PC-3 (cell line): Measurements from ENCODE around the gene TRAPPC3L. TPM values are rescaled to one million over a fixed set of nuclear protein-coding genes. Genes with fewer than 3 reads are reported as not detected.
"Not testable (repeated sequence)": the region's sequence is repeated elsewhere in the genome, so short reads cannot be mapped to it uniquely, and the experiment has no call there.

Experiments used
- ATAC-seq: fragments of 200-7000 bp; cut with Tn5 transposase; 2 replicates; pipeline ENCODE4 v1.9.1; 2020; ENCODE audit warnings: mild to moderate bottlenecking, moderate library complexity
- BruUV-seq: library from RNA; stranded (reverse); fragments of 400-500 nt; replicated peaks from 2 replicates; lab custom pipeline; 2021; lab: Mats Ljungman, UMichigan
- CTCF ChIA-PET: fragments of 300-600 bp; sonication (Branson Sonifier 250); formaldehyde crosslinking; loops from one replicate; lab custom pipeline; 2022; ENCODE audit warnings: antibody characterized with exemption; lab: Charles Lee
- POLR2A ChIA-PET: fragments of 300-600 bp; sonication (Branson Sonifier 250); formaldehyde crosslinking; loops from one replicate; lab custom pipeline; 2022; ENCODE audit warnings: antibody characterized with exemption; ENCODE audit not compliant: unreplicated experiment; lab: Charles Lee
- DNase-seq: peaks from one replicate; pipeline ENCODE4 v3.0.0-alpha.2; 2015
- H2AFZ ChIP-seq: fragments of 300-600 bp; sonication (generic); 2 replicates; pipeline ENCODE4 v1.6.0; 2016; ENCODE audit warnings: antibody characterized with exemption, low read length
- H3F3A ChIP-seq: fragments of 300-600 bp; sonication (generic); one replicate; pipeline ENCODE4 v1.6.0; 2017; ENCODE audit warnings: antibody characterized with exemption, low read length, control low read depth, mild to moderate bottlenecking; ENCODE audit not compliant: unreplicated experiment
- H3K27ac ChIP-seq: fragments of 300-600 bp; sonication (generic); 2 replicates; pipeline ENCODE4 v1.5.1; 2016; ENCODE audit warnings: mild to moderate bottlenecking, low read length
- H3K27me3 ChIP-seq: fragments of 300-600 bp; sonication (generic); 2 replicates; pipeline ENCODE4 v1.6.1; 2016; ENCODE audit warnings: low read length, mixed read lengths
- H3K36me3 ChIP-seq: fragments of 300-600 bp; sonication (generic); 2 replicates; pipeline ENCODE4 v1.6.1; 2016; ENCODE audit warnings: low read depth, mixed run types, low read length, mixed read lengths
- H3K4me1 ChIP-seq: fragments of 300-600 bp; sonication (generic); 2 replicates; pipeline ENCODE4 v1.5.1; 2016; ENCODE audit warnings: low read length; ENCODE audit not compliant: insufficient read depth
- H3K4me2 ChIP-seq: fragments of 300-600 bp; sonication (generic); 2 replicates; pipeline ENCODE4 v1.6.0; 2016; ENCODE audit warnings: low read length
- H3K4me3 ChIP-seq: fragments of 300-600 bp; sonication (generic); 2 replicates; pipeline ENCODE4 v1.5.1; 2016; ENCODE audit warnings: mild to moderate bottlenecking, low read length, mixed read lengths
- H3K79me2 ChIP-seq: fragments of 300-600 bp; sonication (generic); 2 replicates; pipeline ENCODE4 v1.6.1; 2017; ENCODE audit warnings: low read length, mixed read lengths
- H3K9ac ChIP-seq: fragments of 300-600 bp; sonication (generic); 2 replicates; pipeline ENCODE4 v1.6.0; 2016; ENCODE audit warnings: mild to moderate bottlenecking, low read length
- H3K9me2 ChIP-seq: fragments of 300-600 bp; sonication (generic); replicated peaks from 2 replicates; pipeline ENCODE4 v1.6.1; 2016; ENCODE audit warnings: mixed run types, low read length, mixed read lengths
- H3K9me3 ChIP-seq: fragments of 300-600 bp; sonication (generic); 2 replicates; pipeline ENCODE4 v1.6.1; 2016; ENCODE audit warnings: low read length, mixed read lengths
- H4K20me1 ChIP-seq: fragments of 300-600 bp; sonication (generic); 2 replicates; pipeline ENCODE4 v1.6.1; 2016; ENCODE audit warnings: low read length, mixed read lengths
- EZH2 ChIP-seq: fragments of 300-600 bp; sonication (generic); IDR thresholded peaks from one replicate; pipeline ENCODE4 v1.6.1; 2017; ENCODE audit warnings: antibody characterized with exemption, mild to moderate bottlenecking, low read length; ENCODE audit not compliant: unreplicated experiment
- EZH2phosphoT487 ChIP-seq: fragments of 300-600 bp; sonication (generic); IDR thresholded peaks from 2 replicates; pipeline ENCODE4 v1.6.1; 2018; ENCODE audit warnings: mild to moderate bottlenecking, antibody characterized with exemption, low read length, borderline replicate concordance
- intact Hi-C: fragments of 100-400 bp; cut with micrococcal nuclease; formaldehyde crosslinking; loops from 2 replicates; pipeline ENCODE4 v1.9.0; 2023
- total RNA-seq: library from RNA; depleted of rRNA; stranded (reverse); fragments of >200 nt; gene quantifications from 2 replicates; pipeline ENCODE4 v1.2.3, GENCODE V29; 2014
- TF ChIP-seq, protein P1 (sequence below): fragments of 300-600 bp; sonication (generic); conservative IDR thresholded peaks from 2 replicates; pipeline ENCODE4 v1.5.1; 2017; ENCODE audit warnings: antibody characterized with exemption, low read depth, mild to moderate bottlenecking, low read length

TRAPPC3L gene
- total RNA-seq, 1 experiment from 2014 or later: not detected

DNA sequence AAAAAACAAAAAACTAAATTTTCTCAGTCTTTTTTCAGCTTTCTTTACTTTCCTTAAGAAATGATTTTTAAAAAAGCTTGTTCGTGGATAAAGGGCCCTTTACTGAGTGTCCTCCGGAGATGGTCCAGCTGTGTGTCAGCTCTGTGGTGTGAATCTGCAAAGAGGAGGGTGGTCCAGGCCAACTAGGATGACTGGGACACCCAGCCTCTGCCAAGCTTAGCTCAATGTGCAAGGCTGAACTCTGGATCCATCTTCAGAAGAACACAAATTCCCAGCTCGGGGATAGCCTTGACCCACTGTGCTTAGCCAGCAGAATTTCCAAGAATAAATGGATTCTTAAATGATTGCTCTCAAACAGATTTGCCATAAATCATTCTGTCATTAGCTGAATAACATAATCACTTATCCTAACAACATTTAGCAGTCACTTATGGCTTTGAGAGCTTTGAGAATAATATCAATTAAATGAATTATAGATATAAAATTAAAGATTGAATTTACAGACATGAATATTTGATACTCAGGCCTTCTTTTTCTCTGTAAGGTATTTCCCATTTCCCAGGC lies 48.3 kb downstream of the TRAPPC3L start:
- TF ChIP-seq EZH2phosphoT487: no peak
- TF ChIP-seq EZH2: no peak
- TF ChIP-seq, protein P1, sequence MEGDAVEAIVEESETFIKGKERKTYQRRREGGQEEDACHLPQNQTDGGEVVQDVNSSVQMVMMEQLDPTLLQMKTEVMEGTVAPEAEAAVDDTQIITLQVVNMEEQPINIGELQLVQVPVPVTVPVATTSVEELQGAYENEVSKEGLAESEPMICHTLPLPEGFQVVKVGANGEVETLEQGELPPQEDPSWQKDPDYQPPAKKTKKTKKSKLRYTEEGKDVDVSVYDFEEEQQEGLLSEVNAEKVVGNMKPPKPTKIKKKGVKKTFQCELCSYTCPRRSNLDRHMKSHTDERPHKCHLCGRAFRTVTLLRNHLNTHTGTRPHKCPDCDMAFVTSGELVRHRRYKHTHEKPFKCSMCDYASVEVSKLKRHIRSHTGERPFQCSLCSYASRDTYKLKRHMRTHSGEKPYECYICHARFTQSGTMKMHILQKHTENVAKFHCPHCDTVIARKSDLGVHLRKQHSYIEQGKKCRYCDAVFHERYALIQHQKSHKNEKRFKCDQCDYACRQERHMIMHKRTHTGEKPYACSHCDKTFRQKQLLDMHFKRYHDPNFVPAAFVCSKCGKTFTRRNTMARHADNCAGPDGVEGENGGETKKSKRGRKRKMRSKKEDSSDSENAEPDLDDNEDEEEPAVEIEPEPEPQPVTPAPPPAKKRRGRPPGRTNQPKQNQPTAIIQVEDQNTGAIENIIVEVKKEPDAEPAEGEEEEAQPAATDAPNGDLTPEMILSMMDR: no peak
- H3K4me3 ChIP-seq: no peak overlapping the region
- H3K4me2 ChIP-seq: no peak overlapping the region
- POLR2A ChIA-PET: no interaction called here
- intact Hi-C loops: no loop called here
- H3K27ac ChIP-seq: no peak overlapping the region
- CTCF ChIA-PET: no interaction called here
- H3K36me3 ChIP-seq: no peaks in the 10 kb centered on the region
- H3K79me2 ChIP-seq: no peaks in the 10 kb centered on the region
- no peaks in the 10 kb centered on the region for H3K27me3 ChIP-seq
- no peak overlapping the region for H3K9ac ChIP-seq
- ATAC-seq: no peak
- no TSS peak for BruUV-seq
- H3K4me1 ChIP-seq: no peaks in the 10 kb centered on the region
- no peaks in the 10 kb centered on the region for H3F3A ChIP-seq
- DNase-seq: no peak
- no peaks in the 10 kb centered on the region for H3K9me2 ChIP-seq
- no peaks in the 10 kb centered on the region for H4K20me1 ChIP-seq
- no peaks in the 10 kb centered on the region for H3K9me3 ChIP-seq
- no peak overlapping the region for H2AFZ ChIP-seq

DNA sequence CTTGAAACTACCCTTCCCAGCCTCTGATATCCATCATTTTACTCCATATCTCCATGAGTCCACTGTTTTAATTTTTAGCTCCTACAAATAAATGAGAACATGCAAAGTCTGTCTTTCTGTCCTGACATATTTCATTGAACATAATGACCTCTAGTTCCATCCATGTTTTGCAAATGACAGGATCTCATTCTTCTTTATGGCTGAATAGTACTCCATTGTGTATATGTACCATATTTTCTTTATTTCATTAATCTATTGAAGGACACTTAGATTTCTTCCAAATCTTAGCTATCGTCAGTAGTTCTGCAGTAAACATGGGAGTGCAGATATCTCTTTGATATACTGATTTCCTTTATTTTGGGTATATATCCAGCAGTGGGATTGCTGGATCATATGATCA lies 50.3 kb downstream of the TRAPPC3L start:
- H3K9me3 ChIP-seq, H3K36me3 ChIP-seq, H4K20me1 ChIP-seq, intact Hi-C loops, H3F3A ChIP-seq, H3K9ac ChIP-seq, H3K27ac ChIP-seq, H3K4me1 ChIP-seq, H3K4me2 ChIP-seq, H3K27me3 ChIP-seq, H3K4me3 ChIP-seq, H3K9me2 ChIP-seq, BruUV-seq, POLR2A ChIA-PET, DNase-seq, ATAC-seq, H3K79me2 ChIP-seq, CTCF ChIA-PET, H2AFZ ChIP-seq: not testable (repeated sequence)

DNA sequence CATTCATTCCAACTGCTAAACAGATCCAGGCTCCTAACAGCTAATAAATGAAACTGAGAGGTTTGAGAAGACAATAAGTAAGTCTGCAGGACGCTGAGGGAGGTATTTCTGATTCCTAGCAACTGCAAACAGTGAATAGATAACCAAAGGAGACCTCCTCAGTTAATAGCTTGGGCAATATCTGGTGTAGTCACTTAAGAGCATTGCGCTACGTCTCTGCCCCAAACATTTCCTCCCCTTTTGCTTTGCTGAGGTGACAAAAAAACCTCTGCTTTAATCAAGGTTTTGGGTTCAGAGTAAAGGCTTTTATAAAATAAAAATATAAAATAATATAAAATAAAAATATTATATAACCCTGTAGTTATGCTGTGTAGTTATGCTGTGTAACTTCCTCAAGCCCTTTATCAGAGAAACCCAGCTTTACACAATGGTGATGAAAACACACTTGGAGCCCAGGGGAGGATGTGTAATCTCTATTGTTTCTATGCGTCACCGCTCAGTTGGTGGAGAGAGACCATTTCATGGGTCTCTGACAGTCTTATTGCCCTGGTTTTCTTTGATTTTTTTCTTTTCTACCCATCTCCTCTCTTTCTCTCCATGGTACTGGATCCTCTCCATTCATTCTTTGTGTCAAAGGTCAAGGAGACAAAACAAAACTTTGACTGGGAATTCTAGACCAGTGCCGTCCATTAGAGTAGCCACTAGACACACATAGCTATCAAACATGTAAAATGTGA lies 53.0 kb downstream of the TRAPPC3L start:
- no peak for DNase-seq
- ChIA-PET CTCF (no interaction called here), POLR2A (no interaction called here)
- Histone ChIP-seq H3K79me2 (no peaks in the 10 kb centered on the region), H3K4me3 (no peak overlapping the region), H4K20me1 (no peaks in the 10 kb centered on the region), H3K9me3 (no peaks in the 10 kb centered on the region), H3K27ac (no peak overlapping the region), H3K4me1 (no peaks in the 10 kb centered on the region), H3K9ac (no peak overlapping the region), H2AFZ (no peak overlapping the region), H3F3A (no peaks in the 10 kb centered on the region), H3K27me3 (no peaks in the 10 kb centered on the region), H3K36me3 (no peaks in the 10 kb centered on the region), H3K9me2 (no peaks in the 10 kb centered on the region), H3K4me2 (no peak overlapping the region)
- no peak for TF ChIP-seq EZH2
- no peak for TF ChIP-seq EZH2phosphoT487
- TF ChIP-seq, protein P1: no peak
- intact Hi-C loops: no loop called here
- no TSS peak for BruUV-seq
- ATAC-seq: no peak
